H1 (cell line): Measurements from ENCODE around the gene STARD13. TPM values are rescaled to one million over a fixed set of nuclear protein-coding genes. Genes with fewer than 3 reads are reported as not detected.

ENCODE experiments used
- CTCF ChIA-PET: fragments of 300-600 bp; sonication (Branson Sonifier 250); formaldehyde crosslinking; loops from one replicate; lab custom pipeline; 2021; ENCODE audit not compliant: partially characterized antibody; lab: Charles Lee
- POLR2A ChIA-PET: fragments of 300-600 bp; sonication (Branson Sonifier 250); formaldehyde crosslinking; loops from one replicate; lab custom pipeline; 2021; ENCODE audit warnings: inconsistent platforms; ENCODE audit not compliant: partially characterized antibody; lab: Charles Lee
- DNase-seq, 2 experiments: peaks; one replicate each; pipeline versions ENCODE4 v3.0.0 to v3.0.0-alpha.2; 2010 to 2022; ENCODE audit warnings: low spot score in 2 of 2, low read depth in 1 of 2, mixed read lengths in 1 of 2
- FAIRE-seq: peaks from 2 replicates; lab custom pipeline; 2011; peaks lifted over from hg19 to GRCh38; lab: Jason Lieb, UNC
- H2AFZ ChIP-seq: 2 replicates; pipeline ENCODE4 v1.8.1; 2012; ENCODE audit warnings: low read length, inconsistent platforms
- H2AK5ac ChIP-seq: 2 replicates; pipeline ENCODE4 v1.6.1; 2013; ENCODE audit warnings: low read depth, low read length
- H2BK120ac ChIP-seq: replicated peaks from 2 replicates; pipeline ENCODE3; 2013; ENCODE audit warnings: low read depth, low read length, inconsistent platforms
- H2BK12ac ChIP-seq: 2 replicates; pipeline ENCODE4 v1.6.1; 2013; ENCODE audit warnings: low read depth, low read length
- H2BK15ac ChIP-seq: 2 replicates; pipeline ENCODE4 v1.6.1; 2013; ENCODE audit warnings: low read length
- H2BK20ac ChIP-seq: 2 replicates; pipeline ENCODE4 v1.6.1; 2013; ENCODE audit warnings: low read length
- H2BK5ac ChIP-seq: 2 replicates; pipeline ENCODE4 v1.6.1; 2013; ENCODE audit warnings: low read depth, low read length
- H3K14ac ChIP-seq: 2 replicates; pipeline ENCODE4 v1.6.1; 2013; ENCODE audit warnings: inconsistent platforms; ENCODE audit not compliant: insufficient read length
- H3K18ac ChIP-seq: 2 replicates; pipeline ENCODE4 v1.6.1; 2013; ENCODE audit warnings: low read length; ENCODE audit errors: extremely low read depth
- H3K23ac ChIP-seq: 2 replicates; pipeline ENCODE4 v1.6.1; 2013; ENCODE audit warnings: inconsistent platforms; ENCODE audit not compliant: insufficient read length
- H3K23me2 ChIP-seq: 2 replicates; pipeline ENCODE4 v1.6.1; 2013; ENCODE audit warnings: low read depth, low read length
- H3K27ac ChIP-seq: 2 replicates; pipeline ENCODE4 v1.6.1; 2011; ENCODE audit warnings: low read depth, low read length, inconsistent platforms
- H3K27me3 ChIP-seq, 4 experiments: replicated peaks in 1 of 4; 1 replicate in 1 of 4; 2 replicates in 3 of 4; pipeline versions ENCODE4 v1.6.1 to v1.8.1; 2011 to 2013; ENCODE audit warnings: low read length in 3 of 4, mild to moderate bottlenecking in 3 of 4, inconsistent platforms in 2 of 4, mixed read lengths in 2 of 4, moderate library complexity in 1 of 4; ENCODE audit not compliant: control insufficient read depth in 3 of 4, insufficient read depth in 3 of 4; ENCODE audit errors: extremely low read depth in 1 of 4
- H3K36me3 ChIP-seq, 4 experiments: 2 replicates each; pipeline versions ENCODE4 v1.6.1 to v1.8.1; 2011 to 2013; ENCODE audit warnings: mild to moderate bottlenecking in 4 of 4, low read length in 3 of 4, moderate library complexity in 2 of 4, control low read depth in 1 of 4, inconsistent platforms in 1 of 4; ENCODE audit not compliant: insufficient read depth in 4 of 4, control insufficient read depth in 2 of 4
- H3K4ac ChIP-seq: replicated peaks from 2 replicates; pipeline ENCODE3; 2013; ENCODE audit warnings: low read length, low read depth, mixed read lengths, inconsistent platforms; ENCODE audit not compliant: insufficient read length
- H3K4me1 ChIP-seq, 4 experiments: replicated peaks in 1 of 4; 1 replicate in 1 of 4; 2 replicates in 3 of 4; pipeline versions ENCODE4 v1.6.1 to v1.8.1; 2011 to 2013; ENCODE audit warnings: low read length in 3 of 4, inconsistent platforms in 2 of 4, mixed read lengths in 1 of 4; ENCODE audit not compliant: insufficient read depth in 4 of 4, control insufficient read depth in 3 of 4
- H3K4me2 ChIP-seq, 2 experiments: 2 replicates each; pipeline versions ENCODE4 v1.6.1 to v1.8.1; 2011 to 2013; ENCODE audit warnings: low read depth in 2 of 2, low read length in 2 of 2, control low read depth in 1 of 2, inconsistent platforms in 1 of 2, mild to moderate bottlenecking in 1 of 2; ENCODE audit not compliant: insufficient read depth in 1 of 2
- H3K4me3 ChIP-seq, 4 experiments: fragments of 200-600, 300-600 bp in 1 of 4; sonication (generic), shearing (Covaris generic), sonication (Bioruptor Twin) in 1 of 4; 2 replicates each; pipeline versions ENCODE4 v1.5.1 to v1.8.1; 2011 to 2016; ENCODE audit warnings: low read length in 4 of 4, low read depth in 3 of 4, control low read depth in 2 of 4, inconsistent platforms in 2 of 4, mild to moderate bottlenecking in 2 of 4, mixed read lengths in 1 of 4, moderate library complexity in 1 of 4; ENCODE audit not compliant: insufficient read depth in 2 of 4; ENCODE audit errors: extremely low read depth in 1 of 4
- H3K56ac ChIP-seq: replicated peaks from 2 replicates; pipeline ENCODE3; 2013; ENCODE audit warnings: low read depth, mild to moderate bottlenecking, mixed read lengths, low read length, inconsistent platforms; ENCODE audit not compliant: insufficient read length
- H3K79me1 ChIP-seq: 2 replicates; pipeline ENCODE4 v1.6.1; 2013; ENCODE audit warnings: low read depth, low read length, control low read depth
- H3K79me2 ChIP-seq, 2 experiments: 2 replicates each; pipeline versions ENCODE4 v1.6.1 to v1.8.1; 2012 to 2013; ENCODE audit warnings: low read length in 2 of 2, mild to moderate bottlenecking in 2 of 2, inconsistent platforms in 1 of 2; ENCODE audit not compliant: insufficient read depth in 2 of 2, control insufficient read depth in 1 of 2
- H3K9ac ChIP-seq, 4 experiments: replicated peaks in 1 of 4; 1 replicate in 1 of 4; 2 replicates in 3 of 4; pipeline versions ENCODE4 v1.6.1 to v1.8.1; 2011 to 2013; ENCODE audit warnings: low read depth in 3 of 4, low read length in 3 of 4, control low read depth in 2 of 4, mild to moderate bottlenecking in 2 of 4, moderate library complexity in 2 of 4, inconsistent platforms in 1 of 4; ENCODE audit errors: extremely low read depth in 1 of 4
- H3K9me3 ChIP-seq, 2 experiments: 2 replicates each; pipeline versions ENCODE4 v1.6.1 to v1.8.1; 2012 to 2013; ENCODE audit warnings: mild to moderate bottlenecking in 2 of 2, moderate library complexity in 2 of 2, control low read depth in 1 of 2, inconsistent platforms in 1 of 2, low read depth in 1 of 2, low read length in 1 of 2, mixed read lengths in 1 of 2; ENCODE audit not compliant: insufficient read depth in 2 of 2
- H4K20me1 ChIP-seq, 2 experiments: replicated peaks in 1 of 2; 2 replicates each; pipeline versions ENCODE3 to v1.8.1; 2011 to 2013; ENCODE audit warnings: inconsistent platforms in 2 of 2, low read length in 2 of 2, mild to moderate bottlenecking in 1 of 2; ENCODE audit not compliant: insufficient read depth in 2 of 2, control insufficient read depth in 1 of 2
- H4K5ac ChIP-seq: 2 replicates; pipeline ENCODE4 v1.6.1; 2013; ENCODE audit warnings: low read length, low read depth, mixed read lengths, inconsistent platforms; ENCODE audit not compliant: insufficient read length
- H4K8ac ChIP-seq: 2 replicates; pipeline ENCODE4 v1.8.0; 2013; ENCODE audit warnings: mild to moderate bottlenecking, moderate library complexity, low read length, inconsistent platforms; ENCODE audit not compliant: insufficient read depth; ENCODE audit errors: extremely low read depth
- H4K91ac ChIP-seq: replicated peaks from 2 replicates; pipeline ENCODE3; 2013; ENCODE audit warnings: low read length, mixed read lengths, inconsistent platforms; ENCODE audit not compliant: insufficient read length
- ATF3 ChIP-seq: IDR thresholded peaks from 2 replicates; pipeline ENCODE4 v1.6.1; 2011; ENCODE audit warnings: low read depth, mild to moderate bottlenecking, low read length; ENCODE audit not compliant: insufficient read depth
- BACH1 ChIP-seq: IDR thresholded peaks from 2 replicates; pipeline ENCODE4 v1.6.1; 2012; ENCODE audit warnings: low read length, improper control_type of control experiment
- CBX5 ChIP-seq: fragments of 300-800, 300-1000 bp; sonication (generic); IDR thresholded peaks from 2 replicates; pipeline ENCODE4 v1.7.1; 2016; ENCODE audit warnings: antibody characterized with exemption, low read length, low read depth
- CREB1 ChIP-seq: IDR thresholded peaks from 2 replicates; pipeline ENCODE4 v1.6.1; 2012; ENCODE audit warnings: inconsistent platforms
- HDAC2 ChIP-seq, 2 experiments: fragments of 300-600 bp in 1 of 2; sonication (generic) in 1 of 2; IDR thresholded peaks; 2 replicates each; pipeline ENCODE4 v1.6.1; 2011 to 2012; ENCODE audit warnings: low read depth in 2 of 2, low read length in 2 of 2, mild to moderate bottlenecking in 2 of 2, moderate library complexity in 2 of 2, borderline replicate concordance in 1 of 2, inconsistent platforms in 1 of 2
- KDM4A ChIP-seq: IDR thresholded peaks from one replicate; pipeline ENCODE4 v1.7.1; 2012; ENCODE audit warnings: low read depth, mild to moderate bottlenecking, moderate library complexity, low read length, inconsistent platforms; ENCODE audit not compliant: severe bottlenecking
- MAFK ChIP-seq: IDR thresholded peaks from 2 replicates; pipeline ENCODE4 v1.6.1; 2012; ENCODE audit warnings: low read depth, mild to moderate bottlenecking, improper control_type of control experiment, low read length
- NANOG ChIP-seq: IDR thresholded peaks from 2 replicates; pipeline ENCODE4 v1.6.1; 2011; ENCODE audit warnings: low read length, low read depth, mild to moderate bottlenecking, inconsistent platforms; ENCODE audit not compliant: insufficient read depth, poor library complexity, severe bottlenecking
- RNF2 ChIP-seq: fragments of 200-900, 300-1000 bp; sonication (generic); IDR thresholded peaks from 2 replicates; pipeline ENCODE4 v1.7.1; 2016; ENCODE audit warnings: borderline replicate concordance, low read depth, mild to moderate bottlenecking, antibody characterized with exemption, low read length; ENCODE audit not compliant: poor library complexity, severe bottlenecking; ENCODE audit errors: missing control alignments
- SIX5 ChIP-seq: IDR thresholded peaks from 2 replicates; pipeline ENCODE4 v1.6.1; 2011; ENCODE audit warnings: mild to moderate bottlenecking, low read depth, low read length
- TCF12 ChIP-seq: IDR thresholded peaks from 2 replicates; pipeline ENCODE4 v1.6.1; 2011; ENCODE audit warnings: low read depth, mild to moderate bottlenecking, low read length
- ZNF274 ChIP-seq: IDR thresholded peaks from 2 replicates; pipeline ENCODE4 v1.7.0; 2012; ENCODE audit warnings: low read length, borderline replicate concordance; ENCODE audit errors: extremely low read depth
- WGBS, 2 experiments: shearing (Covaris generic) in 1 of 2; methylation state at CpG; one replicate each; pipeline versions ENCODE4 v1.1.6 to v1.1.7; 2013 to 2015; ENCODE audit warnings: low lambda C conversion rate in 2 of 2, mixed read lengths in 2 of 2, inconsistent platforms in 1 of 2, low coverage in 1 of 2, missing lambda C conversion rate in 1 of 2; ENCODE audit not compliant: insufficient replicate concordance in 2 of 2, insufficient coverage in 1 of 2, insufficient read length in 1 of 2; ENCODE audit errors: extremely low coverage in 1 of 2, missing lambda C conversion rate in 1 of 2; 5-methylcytosine and 5-hydroxymethylcytosine counted together
- polyA plus RNA-seq, 7 experiments: library from polyadenylated mRNA; depleted of rRNA in 3 of 7; stranded (reverse) in 5 of 7; unstranded in 2 of 7; fragments of >200 nt in 5 of 7; fragments of 200-250 nt in 2 of 7; gene quantifications; 1 replicate in 5 of 7; 2 replicates in 1 of 7; 4 replicates in 1 of 7; pipeline versions ENCODE4 v1.2.1 to v1.2.3, GENCODE V29; 2011 to 2013; ENCODE audit warnings: missing spikeins in 2 of 7, mixed read lengths in 2 of 7
- total RNA-seq: library from RNA; stranded (reverse); fragmentation: NEBNext Ultra II Directional; extraction: Animal tissue kit (Norgen Biotek cat#: 25700); gene quantifications from 2 replicates; pipeline ENCODE4 v1.2.1, GENCODE V29; 2021

STARD13 gene
- total and polyA plus RNA-seq, 2 of the 8 experiments (the other 6 are each of a cell fraction or from before 2014, with no cell fraction given) = 0.82 to 2.9 TPM

GRCh38 chr13:33185853-33186252 is 99.7 kb downstream of the STARD13 start:
- ChIA-PET POLR2A (no interaction called here), CTCF (interaction anchor here (1.1 kb wide), 1 partner anchor 42 kb away, joined by 3 read pairs; no protein-coding TSS in a partner anchor)
- no peak overlapping the region for H2AFZ ChIP-seq
- no peak overlapping the region for H3K56ac ChIP-seq
- 79% methylated on average over 6 of the region's 6 CpGs; no CpG with 5 or more reads in 1 of the 2 experiments for WGBS, 2 experiments
- H3K79me1 ChIP-seq = no peaks in the 10 kb centered on the region
- no peak for FAIRE-seq
- no peak overlapping the region for H4K8ac ChIP-seq
- peak overlapping the region; percentile 88 for H2BK12ac ChIP-seq
- H3K4ac ChIP-seq = no peak overlapping the region
- H3K18ac ChIP-seq = no peak overlapping the region
- peak overlapping the region; percentile 30 for H4K5ac ChIP-seq
- no peak overlapping the region for H4K91ac ChIP-seq
- H2BK120ac ChIP-seq = peak overlapping the region; percentile 18
- no peaks in the 10 kb centered on the region; a peak in 2 of 7 replicates for H3K4me1 ChIP-seq
- H3K9me3 ChIP-seq = no peaks in the 10 kb centered on the region
- no peak overlapping the region for H3K14ac ChIP-seq
- H3K36me3 ChIP-seq = no peaks in the 10 kb centered on the region
- no peaks in the 10 kb centered on the region for H3K79me2 ChIP-seq
- no peak overlapping the region for H3K9ac ChIP-seq
- H2BK20ac ChIP-seq = no peak overlapping the region
- H4K20me1 ChIP-seq = peaks cover 0 to 2% of the 10 kb centered on the region in 2 experiments
- 0 out of 2 replicates have a peak overlapping the region, but pooled peaks have one; percentile 66 for H2AK5ac ChIP-seq
- no peaks in the 10 kb centered on the region for H3K23me2 ChIP-seq
- TF ChIP-seq KDM4A (no peak), ZNF274 (no peak), CBX5 (no peak), NANOG (no peak), ATF3 (no peak), SIX5 (no peak), MAFK (no peak), CREB1 (no peak), RNF2 (no peak), HDAC2 (IDR thresholded peaks at IDR 0.05; ENCODE audit: borderline replicate concordance in 1 of 2, low read depth in 2 of 2, low read length in 2 of 2) (no peak), TCF12 (no peak), BACH1 (no peak)
- no peak overlapping the region for H2BK15ac ChIP-seq
- H3K27me3 ChIP-seq = peaks cover 1 to 17% (median 5%) of the 10 kb centered on the region in 4 experiments; a peak in 6 of 7 replicates
- no peak overlapping the region for H3K4me3 ChIP-seq
- H3K27ac ChIP-seq = no peak overlapping the region
- H2BK5ac ChIP-seq = no peak overlapping the region
- H3K23ac ChIP-seq = no peak overlapping the region
- DNase-seq = no peak
- peak overlapping the region in 1 of 2 experiments; percentile 28; a peak in 1 of 4 replicates for H3K4me2 ChIP-seq
